Right cardiac atrium (tissue), 5 donors: ENCODE measurements around the gene POU2F1. TPM values are rescaled to one million over a fixed set of nuclear protein-coding genes. Genes with fewer than 3 reads are reported as not detected.
"Not testable (repeated sequence)": the region's sequence is repeated elsewhere in the genome, so short reads cannot be mapped to it uniquely, and the experiment has no call there.

Source experiments
- ATAC-seq, 2 donors: fragments of 200-7000 bp; cut with Tn5 transposase; one replicate each; pipeline versions ENCODE4 v1.8.0 to v1.9.1; 2020; ENCODE audit warnings: moderate library complexity in 2 of 2, mild to moderate bottlenecking in 1 of 2
- DNase-seq, 3 donors: peaks; one replicate each; pipeline ENCODE4 v3.0.0-alpha.2; 2020
- H3K27ac ChIP-seq: one replicate; pipeline ENCODE4 v1.5.1; 2013; ENCODE audit warnings: mild to moderate bottlenecking, low read length, control low read depth, moderate library complexity
- H3K27me3 ChIP-seq: one replicate; pipeline ENCODE4 v1.6.1; 2013; ENCODE audit not compliant: control insufficient read depth, insufficient read depth
- H3K4me1 ChIP-seq: one replicate; pipeline ENCODE4 v1.6.1; 2013; ENCODE audit warnings: low read length; ENCODE audit not compliant: control insufficient read depth, insufficient read depth
- H3K4me3 ChIP-seq: one replicate; pipeline ENCODE4 v1.5.1; 2013; ENCODE audit warnings: low read length, control low read depth
- H3K9me3 ChIP-seq: one replicate; pipeline ENCODE4 v1.6.1; 2013; ENCODE audit warnings: low read length; ENCODE audit not compliant: control insufficient read depth
- WGBS: extraction: QIAGEN DNeasy Blood & Tissue Kit; methylation state at CpG from one replicate; pipeline ENCODE4 v1.1.7; 2013; 5-methylcytosine and 5-hydroxymethylcytosine counted together
- intact Hi-C, 4 donors: fragments of 100-400 bp; cut with DNase I; formaldehyde crosslinking; loops; one replicate each; pipeline versions ENCODE4 v1.11.0 to v1.14.0; 2022 to 2023
- polyA plus RNA-seq: library from polyadenylated mRNA; stranded (reverse); fragments of 200-250 nt; gene quantifications from one replicate; pipeline ENCODE4 v1.2.3, GENCODE V29; 2013
- total RNA-seq, 4 donors: library from RNA; stranded (reverse); fragmentation: NEBNext Ultra II Directional; extraction: Animal tissue kit (Norgen Biotek cat#: 25700); gene quantifications; one replicate each; pipeline ENCODE4 v1.2.1, GENCODE V29; 2021
- donor health status: healthy with polysubstance abuse.
- donor health status: DM: no; HTN: yes; CAD: no.
- donor health status: DM: no; HTN: no; CAD: no.
- donor health status: DM: no; HTN: yes; CAD: no; lungs with severe emphysema.
- donor health status: DM: yes; HTN: yes; CAD: no.

The POU2F1 gene
- total and polyA plus RNA-seq, 5 donors: 3.2 to 12.5 (median 9.6) TPM

DNA sequence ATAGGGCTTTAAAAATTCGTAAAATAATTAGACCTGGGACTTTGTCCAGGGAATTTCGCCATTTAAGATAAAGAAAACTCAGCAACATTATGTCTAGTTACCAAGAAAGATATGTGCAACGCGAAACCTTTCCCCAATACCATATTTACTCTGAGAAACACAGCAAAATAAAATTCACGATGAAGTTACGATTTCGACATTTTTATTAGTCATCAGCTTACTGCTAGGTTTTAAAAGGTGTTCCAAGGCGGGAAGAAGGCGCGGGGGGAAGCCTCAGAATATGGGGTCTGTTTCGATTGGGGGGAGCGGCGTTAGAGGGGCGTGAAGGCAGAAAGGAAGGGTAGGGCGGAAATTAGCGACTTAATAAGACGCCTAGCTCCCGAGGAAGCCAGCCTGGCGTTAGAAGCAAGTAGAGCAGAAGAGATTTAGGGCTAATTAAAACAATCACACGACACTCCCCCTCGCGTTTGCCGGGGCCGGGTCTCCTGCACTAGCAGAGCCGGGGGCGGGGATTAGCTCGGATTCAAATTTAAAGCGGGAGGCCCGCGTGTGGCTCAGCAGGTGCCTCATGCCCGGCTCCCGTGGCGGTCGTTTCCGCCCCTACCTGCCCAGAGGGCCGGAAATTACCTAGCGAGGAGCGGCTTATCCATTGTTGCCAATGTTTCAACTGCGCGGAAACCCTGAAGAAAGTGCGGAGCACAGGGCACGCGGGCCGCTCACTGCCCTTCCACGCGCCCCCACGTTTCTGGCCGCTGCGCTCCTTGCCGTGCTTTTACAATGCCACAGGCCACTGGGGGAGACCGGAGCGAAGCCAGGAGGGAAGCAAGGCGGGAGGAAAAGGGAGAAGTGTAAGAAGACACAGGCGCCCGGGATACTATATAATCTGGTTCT lies 795 bp upstream of the POU2F1 start:
- H3K9me3 ChIP-seq: no peaks in the 10 kb centered on the region
- no peaks in the 10 kb centered on the region for H3K4me1 ChIP-seq
- WGBS: under 1% methylated on average over 55 of the region's 55 CpGs
- H3K4me3 ChIP-seq: peak overlapping the region; percentile 87
- intact Hi-C loops: loop anchor here in 1 of 4 donors (10.0 kb wide), 1 partner anchor 155 kb away; no protein-coding TSS in a partner anchor
- H3K27me3 ChIP-seq: no peaks in the 10 kb centered on the region
- peak overlapping the region; percentile 75 for H3K27ac ChIP-seq
- ATAC-seq (peak; percentile 67 to 75), DNase-seq (peak; percentile 82 to 95 (median 91))

DNA sequence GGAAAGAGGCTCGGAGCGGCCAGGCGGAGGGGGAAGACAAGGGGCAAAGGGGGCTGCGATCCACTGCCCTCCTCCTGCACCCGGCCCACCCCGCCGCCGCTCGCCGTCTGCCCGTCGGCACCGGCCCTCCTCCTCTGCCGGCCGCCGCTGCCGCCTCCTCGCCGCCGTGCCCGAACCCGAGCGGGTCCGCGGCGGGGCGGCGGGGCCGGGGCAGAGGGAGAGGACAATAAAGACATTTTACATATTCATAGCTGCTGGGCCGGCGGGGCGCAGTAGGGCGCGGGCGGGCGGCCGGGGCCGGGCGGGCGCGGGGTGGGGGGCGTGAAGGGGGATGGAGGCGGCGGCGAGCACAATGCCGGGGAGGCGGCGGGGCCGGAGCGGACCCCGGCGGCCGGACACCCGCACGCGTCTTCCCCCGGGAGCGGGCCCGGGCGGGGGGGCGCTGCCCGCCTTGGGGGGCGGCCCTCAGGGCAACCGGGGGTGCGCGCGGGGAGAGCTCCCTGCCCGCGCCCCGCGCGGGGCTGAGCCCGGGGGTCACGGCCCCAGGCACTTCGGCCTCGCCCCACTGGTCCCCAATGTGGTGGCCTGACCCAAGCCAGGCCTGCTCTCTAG lies 546 bp downstream of the POU2F1 start:
- Histone ChIP-seq H3K27ac (peak overlapping the region; percentile 87), H3K4me1 (no peaks in the 10 kb centered on the region), H3K9me3 (no peaks in the 10 kb centered on the region), H3K27me3 (no peaks in the 10 kb centered on the region), H3K4me3 (peak overlapping the region; percentile 100)
- intact Hi-C loops: no loop called here
- WGBS: under 1% methylated on average over 76 of the region's 76 CpGs
- DNase-seq (peak; percentile 50 to 76 (median 74)), ATAC-seq (peak; percentile 8 to 14)

DNA sequence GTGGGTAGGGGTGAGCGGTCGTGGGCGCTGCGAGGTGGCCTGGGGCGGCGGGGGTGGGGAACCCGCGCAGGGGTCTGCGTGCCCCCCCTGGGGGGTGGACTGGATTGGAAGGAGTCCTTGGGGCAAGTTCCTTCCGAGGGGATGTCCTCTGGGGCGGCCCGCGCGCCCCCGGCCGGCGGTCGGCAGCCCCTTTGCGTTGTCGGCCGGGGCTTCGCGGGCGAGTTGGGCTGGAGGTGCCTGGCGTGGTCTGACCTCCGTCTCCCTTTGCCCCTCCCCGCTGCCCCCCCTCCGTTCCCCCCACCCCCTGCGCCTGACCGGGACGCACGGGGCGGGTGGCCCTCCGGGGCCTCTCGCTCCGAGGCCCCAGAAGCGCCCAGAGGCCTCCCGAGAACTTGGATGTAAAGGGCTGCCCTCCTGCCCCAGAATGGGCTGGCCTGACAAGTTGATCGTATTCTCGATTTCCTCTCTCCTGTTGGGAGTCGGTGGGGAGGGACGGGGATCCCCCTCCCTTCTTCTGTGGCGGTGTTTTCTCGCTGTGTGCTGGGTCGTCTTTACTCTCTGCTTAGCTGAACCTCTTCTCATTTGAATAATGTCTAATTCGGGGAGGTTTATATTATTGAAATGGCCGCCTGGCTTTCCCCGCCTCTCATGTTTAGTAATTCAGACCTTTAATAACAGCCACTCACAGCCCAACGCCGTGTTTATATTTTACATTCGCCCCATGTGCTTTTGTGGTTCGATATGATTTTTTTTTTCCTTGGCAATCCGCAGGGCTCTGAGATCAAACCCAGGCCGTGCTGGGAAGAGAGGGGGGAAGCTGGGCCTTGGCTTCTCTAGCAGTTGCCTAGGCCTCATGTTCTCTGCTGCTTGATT lies 1.3 kb downstream of the POU2F1 start:
- intact Hi-C loops: no loop called here
- peak; percentile 28 to 54 for ATAC-seq

DNA sequence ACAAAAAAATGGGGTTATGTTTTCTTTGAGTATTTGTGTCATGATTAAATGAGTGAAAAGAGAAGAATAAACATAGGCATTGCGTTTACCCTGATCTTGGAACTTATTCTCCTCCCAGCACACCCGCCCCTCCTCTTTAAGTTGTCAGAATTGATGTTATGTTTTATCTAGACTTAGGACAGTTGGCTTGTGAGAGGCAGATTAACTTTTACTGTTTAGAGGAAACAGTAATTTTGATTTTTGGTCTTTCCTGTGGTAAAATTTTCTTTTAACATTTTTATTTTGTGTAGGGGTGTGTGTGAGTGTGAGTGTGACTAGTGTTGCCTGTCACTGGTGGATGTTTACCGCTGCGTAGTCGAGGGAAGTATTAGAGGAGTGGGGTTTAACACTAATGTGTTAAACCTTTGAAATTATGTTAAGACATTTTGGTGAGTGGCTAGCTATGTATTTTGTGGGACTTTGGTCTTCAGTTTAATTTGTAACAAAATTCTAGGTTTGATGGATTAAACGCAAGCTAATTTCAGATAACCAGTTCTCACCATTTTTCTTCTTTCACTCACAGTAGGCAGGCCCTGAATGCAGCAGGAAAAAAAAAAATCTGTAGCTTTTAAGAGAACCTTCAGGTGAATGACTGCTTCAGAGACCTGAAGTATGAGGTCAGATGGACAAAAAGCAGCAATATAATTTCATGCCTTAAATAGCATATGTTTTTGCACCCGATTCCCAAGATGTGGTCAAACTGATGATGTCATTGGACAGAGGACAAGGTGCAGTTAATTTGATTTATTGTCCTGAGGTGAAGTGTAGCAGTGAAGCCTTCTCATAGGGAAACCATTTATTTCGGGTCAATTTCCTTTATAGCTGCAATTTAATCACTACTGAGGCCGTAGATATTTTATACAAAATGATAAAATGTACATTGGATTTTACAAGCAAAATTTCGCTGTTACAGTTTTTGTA lies 2.7 kb downstream of the POU2F1 start:
- no peak for ATAC-seq
- Histone ChIP-seq H3K9me3 (no peaks in the 10 kb centered on the region), H3K27ac (no peak overlapping the region), H3K4me3 (no peak overlapping the region), H3K27me3 (no peaks in the 10 kb centered on the region), H3K4me1 (peaks cover 1% of the 10 kb centered on the region)
- 80% methylated on average over 10 of the region's 10 CpGs for WGBS
- DNase-seq: no peak
- intact Hi-C loops: no loop called here

More for the DNA sequence above, 1.3 kb downstream of the POU2F1 start:
- Histone ChIP-seq H3K27me3 (no peaks in the 10 kb centered on the region), H3K4me3 (peak overlapping the region; percentile 100), H3K4me1 (no peaks in the 10 kb centered on the region), H3K27ac (peak overlapping the region; percentile 87), H3K9me3 (no peaks in the 10 kb centered on the region)
- under 1% methylated on average over 54 of the region's 54 CpGs for WGBS
- peak; percentile 45 to 82 (median 82) for DNase-seq

DNA sequence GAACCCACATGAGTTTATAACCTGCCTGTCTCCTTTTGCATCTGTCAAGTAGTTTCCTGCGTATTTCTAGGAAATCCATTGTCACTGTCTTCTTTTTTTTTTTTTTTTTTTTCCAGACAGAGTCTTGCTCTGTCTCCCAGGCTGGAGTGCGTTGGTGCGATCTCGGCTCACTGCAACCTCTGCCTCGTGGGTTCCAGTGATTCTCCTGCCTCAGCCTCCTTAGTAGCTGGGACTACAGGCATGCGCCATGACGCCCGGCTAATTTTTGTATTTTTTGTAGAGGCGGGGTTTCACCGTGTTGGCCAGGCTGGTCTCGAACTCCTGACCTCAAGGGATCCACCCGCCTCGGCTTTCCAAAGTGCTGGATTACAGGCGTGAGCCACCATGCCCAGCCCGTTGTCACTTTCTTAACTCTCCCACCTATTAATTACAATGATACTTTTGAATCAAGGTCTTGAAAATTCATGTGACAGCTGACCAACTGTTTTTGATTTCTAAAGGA lies 4.1 kb downstream of the POU2F1 start:
- ATAC-seq, intact Hi-C loops, H3K27me3 ChIP-seq, DNase-seq, H3K9me3 ChIP-seq, H3K4me1 ChIP-seq, H3K4me3 ChIP-seq, H3K27ac ChIP-seq: not testable (repeated sequence)
- WGBS: 91% methylated on average over 15 of the region's 15 CpGs

DNA sequence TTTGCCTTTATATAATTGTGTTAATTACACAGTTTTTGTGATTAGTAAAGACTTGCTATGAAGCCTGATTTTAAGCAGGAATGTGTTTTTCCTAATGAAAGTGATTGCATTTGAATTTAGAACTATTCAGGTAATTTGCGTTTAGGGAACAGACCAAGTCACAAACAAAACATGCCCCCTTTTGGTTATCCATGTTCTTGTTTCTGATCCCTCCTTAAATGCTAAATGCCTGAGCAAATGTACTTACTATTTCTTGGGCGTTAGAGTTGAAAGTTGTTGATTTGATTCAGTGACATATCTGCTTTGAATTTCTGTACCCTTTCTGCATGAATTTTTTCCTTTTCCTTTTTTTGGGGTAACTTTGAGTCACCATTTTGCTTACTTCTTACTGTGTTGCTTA lies 5.2 kb downstream of the POU2F1 start:
- ATAC-seq (no peak), DNase-seq (no peak)
- Histone ChIP-seq H3K9me3 (no peaks in the 10 kb centered on the region), H3K27ac (no peak overlapping the region), H3K4me1 (peaks cover 3% of the 10 kb centered on the region), H3K4me3 (no peak overlapping the region), H3K27me3 (no peaks in the 10 kb centered on the region)
- intact Hi-C loops: no loop called here
- WGBS: 69% methylated on average over 2 of the region's 2 CpGs

DNA sequence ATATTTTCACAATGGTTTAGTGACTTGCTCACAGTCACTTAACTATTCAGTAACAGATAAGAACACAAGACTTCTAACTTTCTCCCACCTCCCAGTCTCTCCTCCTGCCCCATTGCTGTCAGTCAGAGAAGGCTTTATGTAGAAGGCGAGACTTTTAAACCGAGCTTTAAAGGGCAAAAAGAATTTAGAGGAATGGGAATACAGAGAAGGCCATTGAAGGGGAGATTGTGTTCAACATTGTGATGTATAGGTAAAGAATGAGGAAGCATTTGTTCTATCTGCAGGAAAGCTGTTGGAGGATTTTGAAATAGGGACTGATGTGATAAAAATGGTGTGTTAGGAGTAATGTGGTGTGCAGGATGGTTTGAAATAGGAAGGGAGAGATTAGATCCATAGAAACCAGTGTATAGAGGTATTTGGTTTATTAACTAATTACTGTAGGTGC lies 7.3 kb downstream of the POU2F1 start:
- no peaks in the 10 kb centered on the region for H3K27me3 ChIP-seq
- ATAC-seq (no peak), DNase-seq (no peak)
- H3K27ac ChIP-seq: no peak overlapping the region
- intact Hi-C loops: no loop called here
- 87% methylated on average over 2 of the region's 2 CpGs for WGBS
- H3K9me3 ChIP-seq: no peaks in the 10 kb centered on the region
- H3K4me1 ChIP-seq: peaks cover 5% of the 10 kb centered on the region
- H3K4me3 ChIP-seq: no peak overlapping the region

DNA sequence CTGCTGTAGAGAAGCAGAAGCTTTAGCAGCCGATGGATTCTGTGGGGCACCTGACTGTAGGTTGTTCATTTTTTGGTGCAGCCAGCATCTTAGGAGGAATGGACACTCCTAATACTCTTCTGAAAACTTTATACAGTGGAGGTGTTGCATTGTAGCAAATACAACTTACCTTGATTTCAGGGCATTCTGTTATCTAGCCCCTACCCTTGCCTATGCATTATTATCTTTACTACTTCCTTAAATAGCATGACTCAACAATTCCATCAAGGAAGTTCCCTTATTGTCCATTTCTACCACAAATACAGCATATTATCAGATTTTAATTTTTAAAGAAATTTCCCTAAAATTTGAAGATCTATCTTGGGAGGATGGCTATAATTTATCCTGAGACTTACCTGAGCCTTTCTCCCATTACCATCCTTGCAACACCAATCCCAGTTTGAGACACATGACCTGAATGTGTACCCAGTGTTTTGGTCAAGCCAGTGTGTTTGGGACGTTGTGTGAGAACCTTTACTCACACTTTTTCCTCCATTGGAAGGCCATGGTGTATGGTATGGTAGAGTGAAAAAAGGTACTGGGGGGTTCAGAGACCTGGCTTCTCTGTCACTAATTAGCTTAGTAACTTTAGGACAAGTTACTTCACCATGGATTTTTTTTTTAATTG lies 9.2 kb downstream of the POU2F1 start:
- WGBS: 73% methylated on average over 2 of the region's 2 CpGs
- H3K27ac ChIP-seq: no peak overlapping the region
- DNase-seq: no peak

DNA sequence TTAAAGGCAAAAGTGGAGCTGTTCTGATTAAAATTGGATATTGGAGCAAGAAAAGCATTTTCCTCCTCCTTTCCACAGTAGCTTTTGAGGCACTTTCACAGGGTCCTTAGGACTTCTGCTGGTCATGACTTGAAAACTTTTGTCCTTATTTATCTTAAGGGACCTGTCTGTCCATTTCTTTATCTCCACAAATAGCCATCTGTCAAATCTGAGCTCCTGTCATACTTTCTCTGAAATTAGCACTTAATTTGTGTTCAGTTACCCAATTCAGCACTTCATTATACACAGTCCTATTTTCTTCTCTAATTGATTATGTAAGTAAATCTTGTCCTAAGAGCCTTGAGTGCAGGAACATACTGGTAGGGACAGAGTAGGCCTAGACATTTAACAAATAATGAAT lies 9.8 kb downstream of the POU2F1 start:
- H3K4me1 ChIP-seq: peaks cover 5% of the 10 kb centered on the region
- H3K9me3 ChIP-seq: no peaks in the 10 kb centered on the region
- DNase-seq: no peak
- ATAC-seq: no peak
- no peak overlapping the region for H3K4me3 ChIP-seq
- intact Hi-C loops: no loop called here
- H3K27me3 ChIP-seq: no peaks in the 10 kb centered on the region
- H3K27ac ChIP-seq: no peak overlapping the region

More for the DNA sequence above, 9.2 kb downstream of the POU2F1 start:
- no peak overlapping the region for H3K4me3 ChIP-seq
- H3K9me3 ChIP-seq: no peaks in the 10 kb centered on the region
- H3K27me3 ChIP-seq: no peaks in the 10 kb centered on the region
- peaks cover 5% of the 10 kb centered on the region for H3K4me1 ChIP-seq
- ATAC-seq: no peak
- intact Hi-C loops: no loop called here
